Measurements from ENCODE around the gene TPD52L1. TPM values are rescaled to one million over a fixed set of nuclear protein-coding genes. Genes with fewer than 3 reads are reported as not detected.

The TPD52L1 gene
- total and polyA plus RNA-seq, 4 donors: 15.6 to 43.5 (median 16.7) TPM

DNA sequence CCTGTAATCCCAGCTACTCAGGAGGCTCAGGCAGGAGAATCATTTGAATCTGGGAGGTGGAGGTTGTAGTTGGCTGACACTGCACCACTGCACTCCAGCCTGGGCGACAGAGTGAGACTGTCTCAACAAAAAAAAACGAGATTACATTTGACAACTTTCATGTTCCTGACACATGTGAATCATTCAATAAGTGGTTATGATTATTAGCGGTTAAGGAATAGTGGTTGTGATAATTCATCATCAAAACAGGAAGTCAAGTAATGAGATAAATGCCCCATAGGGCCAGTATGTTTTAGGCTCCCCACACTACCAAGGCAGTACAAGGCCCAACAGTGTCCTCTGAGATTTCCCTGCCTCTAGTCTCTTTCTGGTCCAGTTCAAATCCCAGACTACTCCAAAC, 145.7 kb downstream of the TPD52L1 start:
- Histone ChIP-seq H3K4me3 (no peak overlapping the region), H3K4me1 (ENCODE audit: control insufficient read depth in 5 of 5, insufficient read depth in 5 of 5, low read length in 5 of 5) (peaks cover 0 to 24% (median 11%) of the 10 kb centered on the region in 5 donors), H3K36me3 (ENCODE audit: control insufficient read depth in 4 of 4, insufficient read depth in 4 of 4, low read length in 4 of 4) (peaks cover 0 to 38% (median 9%) of the 10 kb centered on the region in 4 donors), H3K9ac (ENCODE audit: insufficient read depth in 1 of 2, low read length in 2 of 2) (no peak overlapping the region), H3K9me3 (ENCODE audit: control insufficient read depth in 4 of 4, insufficient read depth in 3 of 4, low read length in 3 of 4) (no peaks in the 10 kb centered on the region), H3K27me3 (ENCODE audit: control insufficient read depth in 3 of 3, insufficient read depth in 3 of 3, low read length in 2 of 3) (no peaks in the 10 kb centered on the region), H3K27ac (ENCODE audit: low read depth in 1 of 2, low read length in 1 of 2) (no peak overlapping the region)
- no peak for ATAC-seq (ENCODE audit: insufficient read depth, low FRiP score)
- TF ChIP-seq, protein P1, sequence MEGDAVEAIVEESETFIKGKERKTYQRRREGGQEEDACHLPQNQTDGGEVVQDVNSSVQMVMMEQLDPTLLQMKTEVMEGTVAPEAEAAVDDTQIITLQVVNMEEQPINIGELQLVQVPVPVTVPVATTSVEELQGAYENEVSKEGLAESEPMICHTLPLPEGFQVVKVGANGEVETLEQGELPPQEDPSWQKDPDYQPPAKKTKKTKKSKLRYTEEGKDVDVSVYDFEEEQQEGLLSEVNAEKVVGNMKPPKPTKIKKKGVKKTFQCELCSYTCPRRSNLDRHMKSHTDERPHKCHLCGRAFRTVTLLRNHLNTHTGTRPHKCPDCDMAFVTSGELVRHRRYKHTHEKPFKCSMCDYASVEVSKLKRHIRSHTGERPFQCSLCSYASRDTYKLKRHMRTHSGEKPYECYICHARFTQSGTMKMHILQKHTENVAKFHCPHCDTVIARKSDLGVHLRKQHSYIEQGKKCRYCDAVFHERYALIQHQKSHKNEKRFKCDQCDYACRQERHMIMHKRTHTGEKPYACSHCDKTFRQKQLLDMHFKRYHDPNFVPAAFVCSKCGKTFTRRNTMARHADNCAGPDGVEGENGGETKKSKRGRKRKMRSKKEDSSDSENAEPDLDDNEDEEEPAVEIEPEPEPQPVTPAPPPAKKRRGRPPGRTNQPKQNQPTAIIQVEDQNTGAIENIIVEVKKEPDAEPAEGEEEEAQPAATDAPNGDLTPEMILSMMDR (IDR thresholded peaks at IDR 0.05; ENCODE audit: control extremely low read depth, extremely low read depth): no peak
- no peak for DNase-seq
- WGBS, 2 donors: 91 to 94% methylated on average over 3 of the region's 3 CpGs

DNA sequence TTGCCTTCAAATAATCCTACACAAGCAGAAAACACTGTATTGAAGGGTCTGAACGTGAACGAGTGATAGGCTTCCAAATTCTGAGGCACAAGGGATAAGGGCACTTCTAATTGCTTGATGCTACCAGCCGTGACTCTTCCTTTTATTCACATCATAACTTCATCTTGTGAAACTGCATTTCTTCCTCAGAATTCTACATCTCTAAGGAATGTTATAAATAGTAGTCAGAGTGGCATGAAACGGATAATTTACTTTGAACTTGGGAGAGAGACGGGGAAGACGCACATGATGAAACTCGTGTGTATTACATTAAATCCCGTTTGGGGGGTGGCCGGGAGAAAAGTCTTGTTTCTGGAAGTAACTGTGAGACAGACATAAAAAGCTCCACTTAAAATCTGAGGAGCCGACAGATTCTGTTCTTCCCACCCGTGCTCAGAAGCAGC, 147.4 kb downstream of the TPD52L1 start:
- ATAC-seq (ENCODE audit: insufficient read depth, low FRiP score) (peak; percentile 3), DNase-seq (no peak)
- peak overlapping the region; percentile 91 to 95 for H3K27ac ChIP-seq (ENCODE audit: low read depth in 1 of 2, low read length in 1 of 2)
- H3K4me3 ChIP-seq: peak overlapping the region; percentile 79
- peaks cover 0 to 3% (median 0%) of the 10 kb centered on the region in 3 donors for H3K27me3 ChIP-seq (ENCODE audit: control insufficient read depth in 3 of 3, insufficient read depth in 3 of 3, low read length in 2 of 3)
- no peaks in the 10 kb centered on the region for H3K9me3 ChIP-seq (ENCODE audit: control insufficient read depth in 4 of 4, insufficient read depth in 3 of 4, low read length in 3 of 4)
- peak overlapping the region; percentile 75 to 81 for H3K9ac ChIP-seq (ENCODE audit: insufficient read depth in 1 of 2, low read length in 2 of 2)
- peaks cover 0 to 34% (median 7%) of the 10 kb centered on the region in 4 donors for H3K36me3 ChIP-seq (ENCODE audit: control insufficient read depth in 4 of 4, insufficient read depth in 4 of 4, low read length in 4 of 4)
- H3K4me1 ChIP-seq (ENCODE audit: control insufficient read depth in 5 of 5, insufficient read depth in 5 of 5, low read length in 5 of 5): peaks cover 0 to 19% (median 11%) of the 10 kb centered on the region in 5 donors
- TF ChIP-seq, protein P1 (IDR thresholded peaks at IDR 0.05; ENCODE audit: control extremely low read depth, extremely low read depth): no peak
- 5 to 8% methylated on average over 11 of the region's 11 CpGs for WGBS, 2 donors

DNA sequence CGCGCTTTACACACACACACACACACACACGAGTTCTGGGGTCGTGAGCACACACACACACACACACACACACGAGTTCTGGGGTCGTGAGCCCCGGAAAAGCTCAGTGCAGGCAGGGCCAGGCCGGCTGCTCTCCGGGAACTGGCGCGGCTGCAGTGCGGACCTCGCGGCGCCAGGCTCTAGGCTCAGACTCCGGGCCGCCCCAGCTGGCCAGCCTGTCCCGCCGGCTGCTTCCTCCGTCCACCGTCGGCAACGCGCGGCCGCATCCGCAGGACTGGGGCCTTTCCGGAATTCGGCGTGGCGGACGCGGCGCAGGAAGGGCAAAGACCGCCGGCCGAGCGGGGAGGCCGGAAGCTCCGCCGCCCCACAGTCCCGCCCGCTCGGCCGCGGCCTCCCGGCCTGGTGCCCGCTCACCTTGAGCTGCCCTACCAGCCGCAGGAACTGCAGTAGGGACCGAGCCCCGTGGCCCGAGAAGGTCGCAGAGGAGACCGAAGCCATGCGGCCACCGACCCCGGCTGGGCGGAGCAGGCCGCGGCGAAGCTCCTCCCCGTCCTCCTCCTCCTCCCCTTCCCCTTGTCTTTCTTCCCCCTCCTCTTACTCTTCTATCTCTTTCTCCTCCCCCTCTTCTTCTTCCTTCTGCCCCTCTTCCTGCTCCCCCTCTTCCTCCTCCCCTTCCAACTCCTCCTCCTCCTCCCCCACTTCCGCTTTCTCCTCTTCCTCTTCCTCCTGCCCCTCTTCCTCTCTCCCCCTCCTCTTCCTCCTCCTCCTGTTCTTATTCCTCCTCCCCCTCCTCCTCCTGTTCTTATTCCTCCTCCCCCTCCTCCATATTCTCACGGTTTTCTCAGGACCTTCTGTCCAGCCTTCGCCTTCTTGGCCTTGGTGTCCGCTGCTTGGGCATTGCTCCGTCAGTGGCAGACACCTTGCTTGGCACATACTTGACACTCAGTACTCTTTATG, 148.1 kb downstream of the TPD52L1 start, which contains the start of gene HDDC2:
Gene HDDC2, minus strand, starts transcription at position 533 of the 957 bp plus-strand sequence. Its CDS starts 35 bp downstream, at position 498.
- peak; percentile 80 to 83 (median 81) for DNase-seq
- Histone ChIP-seq H3K9me3 (ENCODE audit: control insufficient read depth in 4 of 4, insufficient read depth in 3 of 4, low read length in 3 of 4) (no peaks in the 10 kb centered on the region), H3K4me3 (peak within 1 kb of the TSS; percentile 79), H3K9ac (ENCODE audit: insufficient read depth in 1 of 2, low read length in 2 of 2) (peak within 1 kb of the TSS; percentile 75 to 81), H3K27me3 (ENCODE audit: control insufficient read depth in 3 of 3, insufficient read depth in 3 of 3, low read length in 2 of 3) (peaks cover 0 to 4% (median 0%) of the 10 kb centered on the region in 3 donors), H3K4me1 (ENCODE audit: control insufficient read depth in 5 of 5, insufficient read depth in 5 of 5, low read length in 5 of 5) (peaks cover 0 to 14% (median 11%) of the 10 kb centered on the region in 5 donors), H3K36me3 (ENCODE audit: control insufficient read depth in 4 of 4, insufficient read depth in 4 of 4, low read length in 4 of 4) (peaks cover 0 to 28% (median 5%) of the 10 kb centered on the region in 4 donors), H3K27ac (ENCODE audit: low read depth in 1 of 2, low read length in 1 of 2) (peak within 1 kb of the TSS; percentile 91 to 95)
- TF ChIP-seq, protein P1 (IDR thresholded peaks at IDR 0.05; ENCODE audit: control extremely low read depth, extremely low read depth): no peak
- peak; percentile 89 for ATAC-seq (ENCODE audit: insufficient read depth, low FRiP score)
- 4 to 7% methylated on average over 46 to 67 of the region's 67 CpGs for WGBS, 2 donors

Measured in lung (tissue), 12 donors.